Measurements from ENCODE around the gene LRRC66. TPM values are rescaled to one million over a fixed set of nuclear protein-coding genes. Genes with fewer than 3 reads are reported as not detected.
A peak's percentile ranks its signal among the peaks of the same experiment; 100 is the strongest.

LRRC66 gene, protein sequence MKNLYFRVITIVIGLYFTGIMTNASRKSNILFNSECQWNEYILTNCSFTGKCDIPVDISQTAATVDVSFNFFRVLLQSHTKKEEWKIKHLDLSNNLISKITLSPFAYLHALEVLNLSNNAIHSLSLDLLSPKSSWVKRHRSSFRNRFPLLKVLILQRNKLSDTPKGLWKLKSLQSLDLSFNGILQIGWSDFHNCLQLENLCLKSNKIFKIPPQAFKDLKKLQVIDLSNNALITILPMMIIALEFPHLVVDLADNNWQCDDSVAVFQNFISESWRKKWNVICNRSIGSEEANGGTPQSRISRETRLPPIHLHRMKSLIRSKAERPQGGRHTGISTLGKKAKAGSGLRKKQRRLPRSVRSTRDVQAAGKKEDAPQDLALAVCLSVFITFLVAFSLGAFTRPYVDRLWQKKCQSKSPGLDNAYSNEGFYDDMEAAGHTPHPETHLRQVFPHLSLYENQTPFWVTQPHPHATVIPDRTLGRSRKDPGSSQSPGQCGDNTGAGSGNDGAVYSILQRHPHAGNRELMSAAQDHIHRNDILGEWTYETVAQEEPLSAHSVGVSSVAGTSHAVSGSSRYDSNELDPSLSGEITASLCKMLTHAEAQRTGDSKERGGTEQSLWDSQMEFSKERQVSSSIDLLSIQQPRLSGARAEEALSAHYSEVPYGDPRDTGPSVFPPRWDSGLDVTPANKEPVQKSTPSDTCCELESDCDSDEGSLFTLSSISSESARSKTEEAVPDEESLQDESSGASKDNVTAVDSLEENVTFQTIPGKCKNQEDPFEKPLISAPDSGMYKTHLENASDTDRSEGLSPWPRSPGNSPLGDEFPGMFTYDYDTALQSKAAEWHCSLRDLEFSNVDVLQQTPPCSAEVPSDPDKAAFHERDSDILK
- 0.40 and 1.0 TPM in 2 replicates for total RNA-seq (ENCODE audit: low replicate concordance)

DNA sequence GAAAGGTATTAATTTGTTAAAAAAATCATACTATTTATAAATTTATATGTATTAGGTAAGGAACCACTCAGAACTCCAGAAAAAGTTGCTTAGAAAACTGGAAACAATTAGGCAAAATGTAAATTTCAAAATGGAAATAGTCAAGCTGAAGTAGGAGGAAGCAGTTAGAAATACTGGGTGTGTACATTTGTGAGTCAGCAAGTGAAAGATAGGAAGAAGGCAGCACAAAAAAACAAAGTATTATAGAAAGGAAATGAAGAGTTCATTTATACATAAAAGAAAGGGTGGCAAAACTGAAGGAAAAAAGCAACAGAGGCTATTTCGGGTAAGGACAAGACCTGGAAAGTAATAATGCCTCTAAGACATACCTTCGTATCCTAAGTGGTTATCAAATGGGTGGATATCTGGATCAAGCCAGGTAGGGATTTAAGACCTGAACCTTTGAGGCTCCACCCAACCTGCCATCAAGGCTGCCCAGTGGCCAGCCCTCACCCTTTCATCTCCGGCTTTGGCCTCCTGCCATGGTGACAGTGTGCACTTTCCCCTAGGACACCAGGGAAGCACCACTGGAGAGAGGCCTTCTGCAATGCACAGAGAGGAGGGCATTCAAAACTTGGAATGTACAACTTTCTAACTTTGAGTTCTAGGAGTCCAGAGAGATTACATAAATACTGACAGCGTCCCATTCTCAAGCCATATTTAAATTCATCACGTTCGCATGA lies at the start of gene LRRC66:
LRRC66 (minus strand) TSS at position 428 of the 722 bp plus-strand sequence. CDS start 2,750 bp downstream, outside the sequence.
- Histone ChIP-seq H3K27ac (peak within 1 kb of the TSS; percentile 23), H3K4me2 (no peak within 1 kb of the TSS), H2AFZ (replicated peaks) (no peak within 1 kb of the TSS), H3K4me1 (peaks cover 10% of the 10 kb centered on the region), H3K4me3 (no peak within 1 kb of the TSS), H3K27me3 (no peaks in the 10 kb centered on the region), H4K20me1 (ENCODE audit: low read depth) (no peaks in the 10 kb centered on the region), H3K36me3 (peaks cover 24% of the 10 kb centered on the region), H3K9me3 (ENCODE audit: low read depth) (no peaks in the 10 kb centered on the region), H3F3A (ENCODE audit: low read depth) (peaks cover 51% of the 10 kb centered on the region), H3K79me2 (ENCODE audit: low read depth) (no peaks in the 10 kb centered on the region), H3K9ac (no peak within 1 kb of the TSS)
- DNase-seq (ENCODE audit: low spot score), result no peak
- Mint-ChIP-seq H3K4me3 (no peak within 1 kb of the TSS), H3K4me1 (no peaks in the 10 kb centered on the region), H3K9me3 (no peaks in the 10 kb centered on the region), H3K27ac (no peak within 1 kb of the TSS), H3K36me3 (peaks cover 18% of the 10 kb centered on the region), H3K27me3 (ENCODE audit: insufficient read depth, low read depth) (peaks cover 4% of the 10 kb centered on the region)
- TF ChIP-seq EZH2phosphoT487 (IDR thresholded peaks at IDR 0.05) (no peak), EZH2 (IDR thresholded peaks at IDR 0.05) (no peak)
- TF ChIP-seq, protein P1, sequence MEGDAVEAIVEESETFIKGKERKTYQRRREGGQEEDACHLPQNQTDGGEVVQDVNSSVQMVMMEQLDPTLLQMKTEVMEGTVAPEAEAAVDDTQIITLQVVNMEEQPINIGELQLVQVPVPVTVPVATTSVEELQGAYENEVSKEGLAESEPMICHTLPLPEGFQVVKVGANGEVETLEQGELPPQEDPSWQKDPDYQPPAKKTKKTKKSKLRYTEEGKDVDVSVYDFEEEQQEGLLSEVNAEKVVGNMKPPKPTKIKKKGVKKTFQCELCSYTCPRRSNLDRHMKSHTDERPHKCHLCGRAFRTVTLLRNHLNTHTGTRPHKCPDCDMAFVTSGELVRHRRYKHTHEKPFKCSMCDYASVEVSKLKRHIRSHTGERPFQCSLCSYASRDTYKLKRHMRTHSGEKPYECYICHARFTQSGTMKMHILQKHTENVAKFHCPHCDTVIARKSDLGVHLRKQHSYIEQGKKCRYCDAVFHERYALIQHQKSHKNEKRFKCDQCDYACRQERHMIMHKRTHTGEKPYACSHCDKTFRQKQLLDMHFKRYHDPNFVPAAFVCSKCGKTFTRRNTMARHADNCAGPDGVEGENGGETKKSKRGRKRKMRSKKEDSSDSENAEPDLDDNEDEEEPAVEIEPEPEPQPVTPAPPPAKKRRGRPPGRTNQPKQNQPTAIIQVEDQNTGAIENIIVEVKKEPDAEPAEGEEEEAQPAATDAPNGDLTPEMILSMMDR (IDR thresholded peaks at IDR 0.05), result no peak

DNA sequence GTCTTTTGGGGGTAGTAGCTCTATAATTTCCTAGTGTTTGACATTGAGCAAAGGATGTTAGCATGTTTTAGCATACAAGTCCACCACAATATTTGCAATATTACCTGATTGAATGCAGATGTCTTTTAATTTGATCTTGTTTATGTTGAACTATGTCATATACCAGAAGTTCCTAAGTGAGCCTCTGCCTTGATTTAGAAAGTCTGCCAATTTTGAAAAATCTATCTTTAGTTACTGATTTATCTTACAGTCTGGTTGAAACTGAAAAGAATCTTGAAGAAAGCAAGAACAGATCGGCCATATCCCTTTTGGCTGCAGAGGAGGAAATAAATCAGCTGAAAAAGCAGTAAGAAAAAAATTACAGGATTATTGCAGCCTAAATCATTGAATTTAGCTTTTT lies 49.4 kb upstream of the LRRC66 start:
- peaks cover 16% of the 10 kb centered on the region for H3F3A ChIP-seq (ENCODE audit: low read depth)

DNA sequence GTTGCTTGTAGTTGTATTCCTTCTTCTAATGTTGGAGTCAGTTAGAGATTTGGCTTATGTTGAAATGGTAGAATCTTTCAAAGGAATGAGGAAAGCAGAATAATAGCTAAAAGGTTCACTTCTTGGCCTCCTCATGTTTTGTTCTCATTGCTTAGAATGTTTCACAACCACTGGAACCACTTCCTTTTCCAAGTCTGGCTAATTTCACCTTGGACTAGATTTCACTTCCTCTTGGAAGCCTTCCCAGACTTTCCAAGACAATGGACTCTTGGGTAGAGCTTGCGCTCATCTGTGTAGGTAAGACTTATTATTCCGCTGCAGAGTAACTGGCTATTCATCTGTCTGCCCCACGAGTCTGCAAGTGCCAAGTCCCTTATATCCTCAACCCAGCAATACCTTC lies 39.2 kb upstream of the LRRC66 start:
- Mint-ChIP-seq H3K36me3 (no peaks in the 10 kb centered on the region), H3K4me3 (no peak overlapping the region), H3K9me3 (no peaks in the 10 kb centered on the region), H3K27ac (no peak overlapping the region), H3K27me3 (ENCODE audit: insufficient read depth, low read depth) (no peaks in the 10 kb centered on the region), H3K4me1 (no peaks in the 10 kb centered on the region)
- Histone ChIP-seq H3K27me3 (no peaks in the 10 kb centered on the region), H3K9me3 (ENCODE audit: low read depth) (no peaks in the 10 kb centered on the region), H3K4me3 (no peak overlapping the region), H3K27ac (no peak overlapping the region), H3K4me2 (no peak overlapping the region), H4K20me1 (ENCODE audit: low read depth) (no peaks in the 10 kb centered on the region), H3K36me3 (no peaks in the 10 kb centered on the region), H3K9ac (no peak overlapping the region), H3F3A (ENCODE audit: low read depth) (no peaks in the 10 kb centered on the region), H2AFZ (replicated peaks) (no peak overlapping the region), H3K4me1 (no peaks in the 10 kb centered on the region), H3K79me2 (ENCODE audit: low read depth) (no peaks in the 10 kb centered on the region)
- no peak for DNase-seq (ENCODE audit: low spot score)
- TF ChIP-seq EZH2phosphoT487 (IDR thresholded peaks at IDR 0.05) (no peak), EZH2 (IDR thresholded peaks at IDR 0.05) (no peak)
- TF ChIP-seq, protein P1 (IDR thresholded peaks at IDR 0.05), result no peak

More for the DNA sequence above, 49.4 kb upstream of the LRRC66 start:
- no peaks in the 10 kb centered on the region for H3K36me3 ChIP-seq
- no peak overlapping the region for H3K9ac ChIP-seq
- H3K27ac ChIP-seq, result no peak overlapping the region
- H4K20me1 ChIP-seq (ENCODE audit: low read depth), result no peaks in the 10 kb centered on the region
- no peak for TF ChIP-seq EZH2 (IDR thresholded peaks at IDR 0.05)
- TF ChIP-seq, protein P1 (IDR thresholded peaks at IDR 0.05), result no peak
- TF ChIP-seq EZH2phosphoT487 (IDR thresholded peaks at IDR 0.05), result no peak
- H2AFZ ChIP-seq (replicated peaks), result no peak overlapping the region
- no peaks in the 10 kb centered on the region for H3K9me3 ChIP-seq (ENCODE audit: low read depth)
- no peak overlapping the region for H3K4me2 ChIP-seq
- Mint-ChIP-seq H3K4me1 (peaks cover 15% of the 10 kb centered on the region), H3K27me3 (ENCODE audit: insufficient read depth, low read depth) (no peaks in the 10 kb centered on the region), H3K36me3 (no peaks in the 10 kb centered on the region), H3K9me3 (peaks cover 8% of the 10 kb centered on the region), H3K4me3 (no peak overlapping the region), H3K27ac (no peak overlapping the region)
- no peaks in the 10 kb centered on the region for H3K79me2 ChIP-seq (ENCODE audit: low read depth)
- peaks cover 1% of the 10 kb centered on the region for H3K27me3 ChIP-seq
- no peak overlapping the region for H3K4me3 ChIP-seq
- H3K4me1 ChIP-seq, result peaks cover 15% of the 10 kb centered on the region
- no peak for DNase-seq (ENCODE audit: low spot score)
